C4-2B (cell line): ENCODE measurements around the gene DISP3.

Experiments used
- ZFX ChIP-seq: fragments of 450-650 bp; IDR thresholded peaks from 2 replicates; pipeline ENCODE4 v1.6.1; 2017
- TF ChIP-seq, protein P1 (sequence below): fragments of 450-650 bp; conservative IDR thresholded peaks from 2 replicates; pipeline ENCODE4 v1.5.1; 2017; ENCODE audit warnings: mild to moderate bottlenecking

DNA sequence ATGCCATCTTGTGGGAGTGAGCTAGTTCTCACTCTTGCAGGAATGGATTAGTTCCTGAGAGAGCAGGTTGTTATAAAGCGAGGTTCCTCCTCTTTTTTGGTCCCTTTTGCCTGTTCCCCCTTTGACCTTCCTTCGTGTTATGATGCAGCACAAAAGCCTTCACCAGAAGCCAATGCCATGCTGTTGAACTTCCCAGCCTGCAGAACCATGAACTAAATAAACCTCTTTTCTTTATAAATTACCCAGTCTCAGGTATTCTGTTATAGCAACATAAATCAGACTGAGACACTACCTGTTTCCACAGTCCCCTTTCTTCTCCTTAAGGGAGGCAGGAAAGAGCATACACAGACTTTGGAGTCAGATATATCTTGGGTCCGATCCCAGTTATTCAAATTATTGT lies 25.6 kb downstream of the DISP3 start:
- TF ChIP-seq, protein P1, sequence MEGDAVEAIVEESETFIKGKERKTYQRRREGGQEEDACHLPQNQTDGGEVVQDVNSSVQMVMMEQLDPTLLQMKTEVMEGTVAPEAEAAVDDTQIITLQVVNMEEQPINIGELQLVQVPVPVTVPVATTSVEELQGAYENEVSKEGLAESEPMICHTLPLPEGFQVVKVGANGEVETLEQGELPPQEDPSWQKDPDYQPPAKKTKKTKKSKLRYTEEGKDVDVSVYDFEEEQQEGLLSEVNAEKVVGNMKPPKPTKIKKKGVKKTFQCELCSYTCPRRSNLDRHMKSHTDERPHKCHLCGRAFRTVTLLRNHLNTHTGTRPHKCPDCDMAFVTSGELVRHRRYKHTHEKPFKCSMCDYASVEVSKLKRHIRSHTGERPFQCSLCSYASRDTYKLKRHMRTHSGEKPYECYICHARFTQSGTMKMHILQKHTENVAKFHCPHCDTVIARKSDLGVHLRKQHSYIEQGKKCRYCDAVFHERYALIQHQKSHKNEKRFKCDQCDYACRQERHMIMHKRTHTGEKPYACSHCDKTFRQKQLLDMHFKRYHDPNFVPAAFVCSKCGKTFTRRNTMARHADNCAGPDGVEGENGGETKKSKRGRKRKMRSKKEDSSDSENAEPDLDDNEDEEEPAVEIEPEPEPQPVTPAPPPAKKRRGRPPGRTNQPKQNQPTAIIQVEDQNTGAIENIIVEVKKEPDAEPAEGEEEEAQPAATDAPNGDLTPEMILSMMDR = no peak
- TF ChIP-seq ZFX = no peak
